Endothelial cell of umbilical vein (primary cell): ENCODE results near the gene SPATA7. TPM values are rescaled to one million over a fixed set of nuclear protein-coding genes. Genes with fewer than 3 reads are reported as not detected.

Source experiments
- BruUV-seq: library from RNA; stranded (reverse); fragments of 400-500 nt; replicated peaks from 2 replicates; lab custom pipeline; 2021; lab: Mats Ljungman, UMichigan
- CTCF ChIA-PET: fragments of 300-600, 350-600 bp; sonication (Branson Sonifier 250); formaldehyde crosslinking; loops from one replicate; lab custom pipeline; 2021; ENCODE audit warnings: antibody characterized with exemption, inconsistent platforms; lab: Charles Lee
- POLR2A ChIA-PET: fragments of 300-600, 350-600 bp; sonication (Branson Sonifier 250); formaldehyde crosslinking; loops from one replicate; lab custom pipeline; 2021; ENCODE audit warnings: antibody characterized with exemption, inconsistent platforms; lab: Charles Lee
- DNase-seq: peaks from one replicate; pipeline ENCODE4 v3.0.0-alpha.2; 2011; ENCODE audit warnings: low read depth, low spot score
- FAIRE-seq: peaks from 2 replicates; lab custom pipeline; 2011; peaks lifted over from hg19 to GRCh38; lab: Jason Lieb, UNC
- H2AFZ ChIP-seq: 2 replicates; pipeline ENCODE4 v1.6.0; 2012; ENCODE audit warnings: low read depth, low read length, control low read depth, inconsistent platforms
- H3K27ac ChIP-seq: 2 replicates; pipeline ENCODE4 v1.5.1; 2011; ENCODE audit warnings: low read depth, mild to moderate bottlenecking, control low read depth, low read length, moderate library complexity; ENCODE audit not compliant: insufficient read depth
- H3K27me3 ChIP-seq, 2 experiments: 2 replicates each; pipeline versions ENCODE4 v1.6.0 to v1.6.1; 2011; ENCODE audit warnings: low read length in 2 of 2, mixed read lengths in 1 of 2; ENCODE audit not compliant: control insufficient read depth in 2 of 2, insufficient read depth in 2 of 2
- H3K36me3 ChIP-seq, 2 experiments: 2 replicates in 1 of 2; 3 replicates in 1 of 2; pipeline ENCODE4 v1.5.1; 2011; ENCODE audit warnings: low read length in 2 of 2, mild to moderate bottlenecking in 1 of 2, moderate library complexity in 1 of 2; ENCODE audit not compliant: control insufficient read depth in 2 of 2, insufficient read depth in 2 of 2; ENCODE audit errors: extremely low read depth in 1 of 2
- H3K4me1 ChIP-seq: 3 replicates; pipeline ENCODE4 v1.5.1; 2011; ENCODE audit warnings: mild to moderate bottlenecking, low read length; ENCODE audit not compliant: control insufficient read depth, insufficient read depth; ENCODE audit errors: extremely low read depth
- H3K4me2 ChIP-seq: 2 replicates; pipeline ENCODE4 v1.6.1; 2011; ENCODE audit warnings: low read length, control low read depth, mixed read lengths; ENCODE audit not compliant: insufficient read depth
- H3K4me3 ChIP-seq, 3 experiments: fragments of 200-600 bp in 1 of 3; sonication (generic), shearing (Covaris generic) in 1 of 3; replicated peaks in 1 of 3; 2 replicates each; pipeline ENCODE4 v1.5.1; 2011 to 2016; ENCODE audit warnings: control low read depth in 3 of 3, low read length in 3 of 3, mild to moderate bottlenecking in 2 of 3, inconsistent platforms in 1 of 3, low read depth in 1 of 3, moderate library complexity in 1 of 3; ENCODE audit not compliant: insufficient read depth in 1 of 3
- H3K79me2 ChIP-seq: 2 replicates; pipeline ENCODE4 v1.6.0; 2012; ENCODE audit warnings: low read length, inconsistent platforms; ENCODE audit not compliant: control insufficient read depth, insufficient read depth
- H3K9ac ChIP-seq: replicated peaks from 2 replicates; pipeline ENCODE3; 2011; ENCODE audit warnings: low read length, control low read depth; ENCODE audit not compliant: insufficient read depth; ENCODE audit errors: extremely low read depth
- H3K9me1 ChIP-seq: replicated peaks from 3 replicates; pipeline ENCODE4 v1.6.0; 2011; ENCODE audit warnings: mild to moderate bottlenecking, low read length; ENCODE audit not compliant: control insufficient read depth, insufficient read depth; ENCODE audit errors: extremely low read depth
- H3K9me3 ChIP-seq: replicated peaks from 2 replicates; pipeline ENCODE4 v1.5.1; 2012; ENCODE audit warnings: low read length, inconsistent platforms; ENCODE audit not compliant: control insufficient read depth, insufficient read depth
- H4K20me1 ChIP-seq: replicated peaks from 2 replicates; pipeline ENCODE3; 2011; ENCODE audit warnings: mild to moderate bottlenecking, low read length; ENCODE audit not compliant: control insufficient read depth, insufficient read depth; ENCODE audit errors: extremely low read depth
- EZH2 ChIP-seq: IDR thresholded peaks from 2 replicates; pipeline ENCODE4 v1.6.1; 2012; ENCODE audit warnings: borderline replicate concordance, low read depth, mild to moderate bottlenecking, moderate library complexity, low read length, inconsistent platforms; ENCODE audit not compliant: severe bottlenecking
- FOS ChIP-seq: IDR thresholded peaks from 2 replicates; pipeline ENCODE4 v1.6.1; 2011; ENCODE audit warnings: mild to moderate bottlenecking, low read length, moderate library complexity, borderline replicate concordance; ENCODE audit not compliant: insufficient read depth
- GATA2 ChIP-seq: IDR thresholded peaks from 2 replicates; pipeline ENCODE4 v1.7.0; 2011; ENCODE audit warnings: low read depth, mild to moderate bottlenecking, moderate library complexity, mixed read lengths, low read length; ENCODE audit not compliant: insufficient read length, insufficient read depth
- JUN ChIP-seq: IDR thresholded peaks from 2 replicates; pipeline ENCODE4 v1.6.1; 2011; ENCODE audit warnings: borderline replicate concordance, low read depth; ENCODE audit not compliant: insufficient read length, insufficient read depth
- MYC ChIP-seq: IDR thresholded peaks from one replicate; pipeline ENCODE4 v1.6.1; 2011; ENCODE audit warnings: mild to moderate bottlenecking, low read depth, low read length
- POLR2A ChIP-seq: IDR thresholded peaks from 2 replicates; pipeline ENCODE4 v1.6.1; 2012; ENCODE audit warnings: low read depth, mild to moderate bottlenecking, control low read depth, low read length
- POLR2AphosphoS5 ChIP-seq: IDR thresholded peaks from 2 replicates; pipeline ENCODE4 v1.6.1; 2012; ENCODE audit warnings: low read depth, mild to moderate bottlenecking, control low read depth, low read length, moderate library complexity; ENCODE audit not compliant: insufficient read depth
- dilution Hi-C: fragments of 300-500 bp; cut with MboI; formaldehyde crosslinking; loops from one replicate; pipeline ENCODE4 v1.15.0; 2019; ENCODE audit warnings: low sequenced_read_pairs; ENCODE audit not compliant: extremely low pct_ligation_motif_present
- intact Hi-C: fragments of 100-400 bp; cut with micrococcal nuclease; formaldehyde crosslinking; loops from one replicate; pipeline ENCODE4 v1.10.0; 2022
- polyA plus RNA-seq, 4 experiments: library from polyadenylated mRNA; depleted of rRNA in 3 of 4; stranded (reverse) in 3 of 4; unstranded in 1 of 4; fragments of >200 nt; gene quantifications; 2 replicates each; pipeline versions ENCODE4 v1.2.1 to v1.2.3, GENCODE V29; 2011 to 2012; ENCODE audit warnings: missing spikeins in 1 of 4
- total RNA-seq: library from RNA; stranded (reverse); gene quantifications from 2 replicates; pipeline ENCODE4 v1.2.3, GENCODE V29; 2021
- TF ChIP-seq, protein P1 (sequence below): IDR thresholded peaks from 2 replicates; pipeline ENCODE4 v1.6.1; 2011; ENCODE audit not compliant: insufficient read depth, insufficient read length
- TF ChIP-seq, protein P2 (sequence below), 2 donors: IDR thresholded peaks; 1 replicate in 1 of 2; 2 replicates in 1 of 2; pipeline ENCODE4 v1.5.1; 2011; ENCODE audit warnings: low read length in 2 of 2, mild to moderate bottlenecking in 2 of 2, moderate library complexity in 2 of 2, control low read depth in 1 of 2, inconsistent platforms in 1 of 2, low read depth in 1 of 2; ENCODE audit not compliant: insufficient read depth in 1 of 2; ENCODE audit errors: extremely low read depth in 1 of 2

The SPATA7 gene
- total and polyA plus RNA-seq, 2 donors (not counting 3 experiments of a cell fraction or from before 2014, with no cell fraction given): 4.0 to 9.7 TPM

DNA sequence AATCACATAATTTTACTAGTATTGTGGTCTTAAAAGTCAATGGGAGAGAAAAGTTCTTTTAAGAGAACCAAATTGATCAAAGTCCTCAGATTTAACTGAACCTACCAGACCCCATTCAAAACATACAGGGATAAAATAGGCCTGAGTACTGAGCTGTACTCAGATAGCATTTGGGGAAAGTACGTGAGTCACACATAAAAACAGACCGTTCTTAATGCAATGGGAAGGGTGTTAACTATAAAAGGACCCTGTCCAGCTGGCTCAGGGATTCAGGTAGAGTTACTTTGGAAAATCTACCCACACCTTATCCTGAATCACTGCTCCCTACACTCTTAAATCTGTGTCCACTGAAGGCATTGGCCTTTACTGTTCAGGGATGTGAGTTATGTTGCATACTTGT, 91.4 kb downstream of the SPATA7 start:
- BruUV-seq: no TSS peak
- no peaks in the 10 kb centered on the region for H3K4me1 ChIP-seq
- dilution Hi-C loops (no loop called here), intact Hi-C loops (no loop called here)
- no peak overlapping the region for H3K4me3 ChIP-seq
- peaks cover 8% of the 10 kb centered on the region for H3K79me2 ChIP-seq
- H3K27me3 ChIP-seq: no peaks in the 10 kb centered on the region
- H2AFZ ChIP-seq: no peak overlapping the region
- H4K20me1 ChIP-seq: no peaks in the 10 kb centered on the region
- H3K9me1 ChIP-seq: no peaks in the 10 kb centered on the region
- CTCF ChIA-PET: no interaction called here
- TF ChIP-seq JUN (no peak), FOS (no peak), EZH2 (no peak), GATA2 (no peak), POLR2AphosphoS5 (no peak), POLR2A (no peak)
- TF ChIP-seq, protein P1, sequence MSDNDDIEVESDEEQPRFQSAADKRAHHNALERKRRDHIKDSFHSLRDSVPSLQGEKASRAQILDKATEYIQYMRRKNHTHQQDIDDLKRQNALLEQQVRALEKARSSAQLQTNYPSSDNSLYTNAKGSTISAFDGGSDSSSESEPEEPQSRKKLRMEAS: no peak
- H3K36me3 ChIP-seq: peaks cover 4 to 9% of the 10 kb centered on the region in 2 experiments
- H3K4me2 ChIP-seq: no peak overlapping the region
- no peak overlapping the region for H3K27ac ChIP-seq
- POLR2A ChIA-PET: no interaction called here
- H3K9me3 ChIP-seq: no peaks in the 10 kb centered on the region
- DNase-seq: no peak
- no peak overlapping the region for H3K9ac ChIP-seq
- FAIRE-seq: peak; percentile 28

DNA sequence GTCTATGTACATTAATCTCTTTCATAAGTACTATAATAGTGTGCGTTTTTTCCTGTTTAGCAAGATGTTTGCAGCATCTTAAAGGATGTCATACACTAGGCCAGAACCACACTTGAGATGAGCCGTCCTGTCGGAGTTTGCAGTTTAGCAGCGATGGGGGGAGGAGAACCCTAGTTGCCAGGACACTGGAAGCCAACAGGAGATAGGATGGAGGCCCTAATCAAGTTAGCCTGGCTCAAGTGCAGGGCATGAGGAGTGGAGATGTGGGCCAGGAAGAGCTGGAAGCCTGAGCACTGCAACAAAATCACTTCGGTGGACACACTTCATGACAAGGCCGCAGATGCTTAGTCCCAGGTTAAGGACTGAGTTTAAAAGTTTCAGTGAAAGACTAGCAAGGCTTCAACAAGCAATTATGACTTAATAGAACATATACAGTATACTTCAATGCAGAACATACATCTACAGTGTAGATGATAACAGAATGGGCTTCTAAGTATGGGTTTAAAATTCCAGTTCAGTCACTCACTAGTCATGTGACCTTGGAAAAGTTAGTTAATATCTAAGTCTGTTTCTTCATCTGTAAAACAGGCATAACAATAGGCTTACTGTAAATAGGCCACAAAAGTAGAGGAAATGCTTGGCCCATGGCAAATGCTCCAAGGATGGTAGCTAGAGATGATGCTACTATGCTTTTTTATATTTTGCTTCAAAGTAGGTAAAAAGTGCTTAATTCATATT, 92.2 kb downstream of the SPATA7 start:
- H3K27me3 ChIP-seq: no peaks in the 10 kb centered on the region
- no peak overlapping the region for H2AFZ ChIP-seq
- H3K4me2 ChIP-seq: no peak overlapping the region
- peaks cover 8% of the 10 kb centered on the region for H3K79me2 ChIP-seq
- DNase-seq: no peak
- FAIRE-seq: no peak
- intact Hi-C loops: no loop called here
- H3K4me3 ChIP-seq: no peak overlapping the region
- CTCF ChIA-PET: no interaction called here
- H3K4me1 ChIP-seq: no peaks in the 10 kb centered on the region
- no peaks in the 10 kb centered on the region for H3K9me3 ChIP-seq
- no TSS peak for BruUV-seq
- H3K27ac ChIP-seq: no peak overlapping the region
- POLR2A ChIA-PET: no interaction called here
- H3K9me1 ChIP-seq: no peaks in the 10 kb centered on the region
- TF ChIP-seq POLR2A (no peak), EZH2 (no peak), JUN (no peak), FOS (no peak), MYC (no peak), GATA2 (no peak)
- TF ChIP-seq, protein P2, sequence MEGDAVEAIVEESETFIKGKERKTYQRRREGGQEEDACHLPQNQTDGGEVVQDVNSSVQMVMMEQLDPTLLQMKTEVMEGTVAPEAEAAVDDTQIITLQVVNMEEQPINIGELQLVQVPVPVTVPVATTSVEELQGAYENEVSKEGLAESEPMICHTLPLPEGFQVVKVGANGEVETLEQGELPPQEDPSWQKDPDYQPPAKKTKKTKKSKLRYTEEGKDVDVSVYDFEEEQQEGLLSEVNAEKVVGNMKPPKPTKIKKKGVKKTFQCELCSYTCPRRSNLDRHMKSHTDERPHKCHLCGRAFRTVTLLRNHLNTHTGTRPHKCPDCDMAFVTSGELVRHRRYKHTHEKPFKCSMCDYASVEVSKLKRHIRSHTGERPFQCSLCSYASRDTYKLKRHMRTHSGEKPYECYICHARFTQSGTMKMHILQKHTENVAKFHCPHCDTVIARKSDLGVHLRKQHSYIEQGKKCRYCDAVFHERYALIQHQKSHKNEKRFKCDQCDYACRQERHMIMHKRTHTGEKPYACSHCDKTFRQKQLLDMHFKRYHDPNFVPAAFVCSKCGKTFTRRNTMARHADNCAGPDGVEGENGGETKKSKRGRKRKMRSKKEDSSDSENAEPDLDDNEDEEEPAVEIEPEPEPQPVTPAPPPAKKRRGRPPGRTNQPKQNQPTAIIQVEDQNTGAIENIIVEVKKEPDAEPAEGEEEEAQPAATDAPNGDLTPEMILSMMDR (IDR thresholded peaks at IDR 0.05; ENCODE audit: extremely low read depth in 1 of 2, insufficient read depth in 1 of 2, low read depth in 1 of 2, low read length in 2 of 2): no peak
- TF ChIP-seq, protein P1: no peak
- peaks cover 4 to 15% of the 10 kb centered on the region in 2 experiments for H3K36me3 ChIP-seq
- no peak overlapping the region for H3K9ac ChIP-seq
- dilution Hi-C loops: no loop called here
- H4K20me1 ChIP-seq: no peaks in the 10 kb centered on the region
